ENCODE results near the gene XPC.

The XPC gene

DNA sequence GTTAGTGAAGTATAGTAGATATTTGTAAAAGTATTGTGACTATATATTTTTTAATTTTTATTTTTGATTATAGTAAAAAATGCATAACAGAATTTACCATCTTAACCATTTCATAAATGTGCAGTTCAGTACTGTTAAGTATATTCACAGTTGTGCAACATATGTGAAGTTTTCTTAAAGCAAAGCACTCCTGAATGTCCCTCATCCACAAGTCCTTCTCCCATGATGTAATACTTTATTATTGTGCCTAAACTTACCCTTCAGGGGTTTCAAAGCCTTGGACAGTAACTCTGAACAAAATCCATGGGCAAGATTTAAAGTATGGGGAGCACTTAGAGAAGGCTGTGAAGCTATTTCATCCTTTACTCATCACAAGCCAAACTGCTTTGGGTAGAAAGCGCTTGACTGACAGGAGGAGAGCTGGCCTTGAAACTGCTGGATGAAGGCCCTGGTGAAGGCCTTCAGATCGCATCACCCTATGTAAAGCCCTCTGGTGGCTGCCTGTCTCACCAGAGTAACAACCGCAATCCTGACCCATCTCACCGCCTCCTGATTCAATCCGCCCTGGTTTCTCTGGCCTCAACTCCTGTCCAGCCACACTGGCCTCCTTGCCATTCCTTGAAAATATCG is 28.3 kb upstream of the XPC start:
- no peak for DNase-seq

DNA sequence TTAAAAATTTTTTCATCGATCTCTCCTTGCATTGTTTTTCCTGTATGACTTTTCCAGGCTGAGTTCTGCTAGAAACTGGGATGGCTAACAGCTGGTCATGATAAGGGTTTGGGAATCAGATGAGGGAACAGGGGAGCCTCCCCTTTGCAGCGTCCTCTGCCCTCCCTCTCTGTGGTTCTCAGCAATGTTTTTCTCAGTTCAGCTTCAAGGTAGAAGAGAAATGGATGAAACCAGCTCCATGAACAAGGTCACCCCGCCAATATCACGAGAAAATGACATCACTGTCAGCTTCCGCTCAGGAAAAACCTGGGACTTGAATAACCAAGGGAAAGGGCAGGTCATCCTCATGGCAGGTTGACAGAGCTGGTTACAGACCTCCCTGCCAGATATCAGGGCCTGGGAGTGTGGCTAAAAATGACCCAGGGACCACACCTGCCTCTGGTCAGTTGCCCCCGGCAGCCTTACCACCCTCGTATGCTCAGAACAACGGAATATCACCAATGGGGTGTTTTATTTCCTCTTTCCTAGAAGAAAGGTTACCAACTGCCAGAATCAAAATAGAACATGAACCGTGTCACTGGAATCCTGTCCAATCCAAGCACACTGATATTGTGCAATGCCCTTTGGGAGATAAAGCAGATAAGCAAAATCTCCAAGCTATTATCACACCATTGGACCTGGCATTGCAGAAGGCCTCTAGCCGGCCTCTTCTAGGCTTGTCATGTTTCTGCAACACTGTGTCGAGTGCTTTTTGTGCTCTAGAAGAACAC is 26.3 kb upstream of the XPC start:
- no peak for DNase-seq

DNA sequence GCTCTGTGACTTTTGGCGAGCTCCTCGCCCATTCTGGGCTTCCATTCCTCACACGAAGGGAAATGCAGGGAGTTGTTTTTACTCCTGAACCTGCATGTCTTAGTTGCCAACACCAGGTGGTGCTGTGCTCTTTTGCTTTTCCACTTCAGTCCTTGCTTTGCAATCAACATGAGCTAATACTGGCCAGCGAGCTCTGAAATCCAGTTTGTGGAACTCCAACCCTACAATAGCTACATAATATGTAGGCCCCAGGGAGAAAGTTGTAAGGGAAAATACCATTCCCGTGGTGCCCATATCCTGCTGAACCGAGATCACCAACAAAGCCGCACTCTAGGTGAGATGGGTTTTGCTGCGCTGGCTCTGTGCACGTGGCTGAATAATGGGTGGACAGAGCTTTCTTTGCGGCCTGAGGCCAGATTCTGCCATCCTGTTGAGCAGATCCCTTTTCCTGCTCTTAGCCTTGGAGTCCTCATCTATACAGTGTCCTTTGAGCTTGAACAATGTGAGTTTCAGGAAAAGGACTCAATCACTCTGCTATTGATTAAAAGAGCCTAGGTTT is 25.2 kb upstream of the XPC start:
- peak; percentile 16 for DNase-seq

DNA sequence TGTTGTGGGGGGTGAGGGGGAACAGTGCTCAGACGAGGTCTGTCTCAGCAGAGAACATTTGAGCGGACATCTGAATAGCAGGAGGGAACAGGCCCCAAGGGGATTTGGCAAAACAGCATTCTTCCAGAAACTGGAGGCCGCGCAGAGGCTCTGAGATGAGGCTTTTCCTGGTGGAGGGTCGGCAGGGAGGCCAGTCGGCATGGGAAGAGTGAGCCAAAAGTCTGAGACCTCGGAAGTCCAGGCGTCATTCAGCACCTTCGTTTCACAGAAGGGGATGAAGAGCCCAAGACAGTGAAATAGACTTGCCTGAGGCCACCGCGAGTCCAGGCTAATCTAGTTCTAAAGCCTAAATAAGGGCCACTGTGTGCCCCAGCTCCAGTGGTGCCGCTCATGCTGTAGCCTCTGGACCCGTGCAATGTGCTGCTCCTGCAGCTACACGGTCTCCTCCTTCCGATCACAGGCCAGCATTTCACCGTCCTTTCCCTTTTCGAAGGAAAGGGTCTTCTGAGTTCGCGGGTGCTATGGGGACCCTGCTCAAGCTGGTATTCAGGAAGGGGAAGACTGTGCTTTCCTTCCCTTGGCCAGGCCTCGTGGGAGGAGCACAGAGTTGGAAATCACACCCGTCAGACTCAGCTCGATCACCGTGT is 24.6 kb upstream of the XPC start:
- DNase-seq = no peak

DNA sequence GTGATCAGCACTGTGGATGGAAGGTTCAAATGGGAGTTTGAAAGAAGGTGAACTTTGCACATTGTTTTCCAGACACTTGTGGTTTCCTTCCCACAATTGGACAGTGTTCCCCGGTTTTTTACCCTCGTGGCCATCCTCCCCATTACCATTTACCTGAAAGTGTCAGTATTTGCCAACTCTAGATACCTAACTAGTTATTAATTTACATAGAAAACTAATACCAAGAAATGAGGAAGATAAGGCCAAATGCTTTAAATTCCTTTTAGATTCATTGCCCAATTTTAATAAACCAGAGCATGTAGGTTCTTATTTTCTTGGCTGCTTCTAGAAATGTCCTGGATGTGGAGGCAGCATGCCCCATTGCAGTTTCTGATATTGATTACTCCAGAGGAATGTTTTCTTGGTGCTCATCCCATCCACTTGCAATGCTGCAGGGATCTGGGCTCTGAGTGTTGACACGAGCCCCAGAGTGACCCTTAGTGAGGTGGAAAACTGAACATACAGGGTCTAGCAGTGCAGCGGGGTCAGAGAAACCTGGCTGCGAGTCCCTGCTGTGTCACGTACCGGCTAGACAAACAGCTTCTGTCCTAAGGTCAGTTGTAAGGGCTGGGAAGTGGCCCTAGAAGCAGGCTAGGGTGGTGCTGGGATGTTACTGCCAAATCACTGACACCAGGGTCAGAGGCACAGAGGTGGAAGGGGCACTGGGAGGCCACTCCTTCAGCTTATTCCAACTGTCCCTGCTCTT is 23.7 kb upstream of the XPC start:
- DNase-seq = no peak

DNA sequence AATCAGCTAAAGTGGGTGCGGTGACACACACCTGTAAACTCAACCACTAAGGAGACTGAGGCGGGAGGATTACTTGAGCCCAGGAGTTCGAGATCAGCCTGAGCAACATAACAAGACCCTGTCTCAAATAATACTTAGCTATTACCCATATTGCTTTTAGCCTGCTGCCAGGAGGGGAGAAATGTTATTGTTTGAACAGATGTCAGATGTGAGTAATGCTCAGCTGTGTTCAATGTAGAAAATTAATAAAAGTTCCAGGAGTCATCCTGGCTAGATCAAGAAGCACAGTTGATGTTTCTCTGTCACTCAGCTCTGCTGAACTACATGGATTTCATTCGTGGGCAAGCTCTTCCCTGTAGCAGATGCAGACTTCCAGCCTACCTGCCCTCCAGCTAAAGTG is 22.4 kb upstream of the XPC start:
- DNase-seq = no peak

DNA sequence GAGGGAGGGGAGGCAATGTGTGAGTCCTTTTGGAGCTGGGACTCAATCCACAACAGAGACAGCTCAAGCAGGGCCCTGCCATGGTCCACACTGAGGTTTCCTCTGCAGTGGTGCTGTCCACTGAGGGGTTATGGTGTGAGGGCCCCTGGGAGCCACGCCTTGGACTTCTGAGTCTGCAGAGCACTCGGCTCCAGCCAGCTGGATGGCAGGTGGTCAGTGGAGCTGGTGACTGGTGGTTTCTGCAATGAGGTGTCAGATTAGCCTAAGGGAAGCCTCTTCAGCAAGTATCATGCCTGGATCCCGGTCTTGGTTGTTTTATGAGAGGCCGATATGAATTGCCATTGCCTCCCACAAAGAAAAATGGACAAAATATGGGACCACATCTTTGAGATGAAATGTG is 21.9 kb upstream of the XPC start:
- DNase-seq = no peak

DNA sequence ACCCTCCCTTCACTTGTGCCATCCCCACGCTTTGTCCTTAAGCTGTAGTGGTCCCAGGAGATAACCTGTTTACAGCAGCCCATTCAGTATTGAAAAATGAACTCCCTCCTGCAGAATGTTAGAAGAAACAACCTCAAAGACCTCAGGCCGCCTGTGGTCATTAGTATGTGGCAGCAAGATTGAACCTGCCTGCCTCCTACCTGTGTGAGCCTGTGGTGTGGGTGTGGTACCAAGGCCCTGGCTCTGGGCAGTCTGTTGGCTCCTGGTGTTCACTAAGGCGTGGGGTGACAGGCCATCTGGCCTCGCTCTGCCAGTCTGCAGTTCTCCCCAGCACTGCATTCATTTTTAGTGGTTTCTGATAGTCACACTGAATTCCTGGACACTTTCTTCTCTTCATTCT is 21.2 kb upstream of the XPC start:
- no peak for DNase-seq

DNA sequence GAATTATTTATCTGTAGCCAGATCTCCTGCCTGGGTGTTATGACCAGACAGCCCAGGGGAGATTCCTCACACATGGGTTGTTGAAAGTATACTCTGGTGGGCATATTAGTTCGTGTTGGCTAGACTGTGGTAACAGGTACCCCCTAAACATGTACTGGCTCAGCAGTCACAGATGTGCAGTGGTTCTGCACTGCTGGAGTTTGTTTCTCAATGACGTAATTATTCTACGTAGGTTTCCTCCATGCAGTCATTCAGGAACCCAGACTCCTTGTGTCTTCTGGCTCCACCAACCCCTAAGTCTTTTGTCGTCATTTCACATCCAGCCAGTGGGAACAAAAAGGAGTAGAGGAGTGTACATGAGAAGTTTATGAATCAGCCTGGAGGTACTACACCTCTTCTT is 16.5 kb upstream of the XPC start:
- no peak for DNase-seq

DNA sequence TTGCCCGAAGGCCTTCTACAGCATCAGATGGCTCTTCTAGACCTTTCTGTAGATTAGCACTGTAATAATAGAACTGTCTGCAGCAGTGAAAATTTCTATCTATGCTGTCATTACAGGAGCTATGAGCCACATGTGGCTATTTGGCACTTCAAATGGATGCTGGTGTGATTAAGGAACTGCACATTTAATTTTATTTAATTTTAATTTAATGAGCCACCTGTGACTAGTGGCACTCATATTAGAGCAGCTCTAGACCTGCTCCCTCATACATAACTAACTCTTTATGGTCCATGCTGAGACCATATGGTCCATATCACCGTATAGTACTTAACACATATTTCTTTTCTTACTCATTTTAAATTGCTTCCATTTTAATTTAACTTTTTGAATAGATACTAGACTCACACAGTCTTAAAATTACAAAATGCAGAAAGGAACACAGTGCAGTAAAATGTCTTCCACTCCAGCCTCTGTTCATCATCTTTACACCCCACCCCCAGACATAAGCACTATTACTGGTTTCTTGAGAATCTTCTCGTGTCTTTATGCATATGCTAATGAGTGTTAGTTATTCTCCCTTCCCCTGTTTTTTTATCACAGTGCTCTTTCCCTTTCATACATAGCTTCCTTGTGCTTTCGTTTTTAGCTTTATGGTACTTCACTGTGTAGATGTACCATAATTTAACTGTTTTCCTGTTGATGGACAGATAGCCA is 9.8 kb upstream of the XPC start:
- no peak for DNase-seq

DNA sequence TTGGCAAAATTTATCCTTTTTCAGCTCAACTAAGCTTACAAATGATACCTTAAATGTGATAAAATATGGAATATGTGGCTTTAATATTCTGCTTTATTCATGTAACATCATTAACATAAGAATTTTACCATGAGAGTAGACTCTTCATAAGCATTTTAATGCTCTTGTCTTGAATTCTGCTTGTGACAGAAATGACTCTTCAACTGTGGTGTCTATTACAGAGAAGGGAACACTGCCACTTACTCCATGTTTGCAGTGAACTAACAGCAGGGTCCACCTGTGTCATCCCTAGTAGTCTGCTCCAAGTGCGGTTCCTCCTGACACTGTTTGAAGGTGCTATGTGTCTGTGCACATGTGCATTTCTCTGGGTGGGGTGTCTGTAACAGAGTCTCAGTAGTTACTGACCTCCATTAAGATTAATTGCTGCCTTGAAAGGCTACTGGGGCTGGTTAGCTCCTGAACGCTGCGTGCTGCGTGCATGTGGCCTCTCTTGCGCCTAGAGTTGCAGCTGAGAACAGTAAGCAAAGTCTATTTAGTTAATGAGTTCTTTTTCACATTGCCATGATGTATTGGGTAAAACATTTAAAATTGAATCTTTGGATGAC is 8.6 kb upstream of the XPC start:
- DNase-seq = no peak

DNA sequence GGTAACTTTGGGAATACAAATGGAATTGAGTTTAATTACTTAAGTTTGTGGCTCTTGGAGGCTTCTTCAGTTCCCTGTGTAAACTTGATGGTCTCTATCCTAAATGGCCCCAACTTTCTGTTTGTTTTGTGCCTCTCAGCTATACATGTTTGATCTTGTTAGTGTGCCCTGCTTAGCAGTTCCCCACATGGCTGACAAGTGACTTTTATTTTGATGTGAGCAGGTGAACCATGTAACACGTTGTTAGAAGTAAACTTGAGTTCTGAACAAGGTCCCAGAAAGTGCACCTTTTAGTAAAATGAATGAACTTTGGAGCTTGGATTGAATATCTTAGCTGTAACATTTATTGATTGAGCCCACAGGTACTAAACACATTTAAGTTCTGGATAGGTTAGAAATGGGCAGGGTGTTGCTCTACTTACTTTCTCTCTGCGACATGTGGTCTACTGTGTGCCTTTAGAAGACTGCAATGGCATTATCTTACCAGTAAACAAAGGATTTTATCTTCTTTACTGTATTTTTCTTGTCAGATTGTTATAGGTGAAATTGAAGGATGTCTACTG is 4.7 kb upstream of the XPC start:
- no peak for DNase-seq

DNA sequence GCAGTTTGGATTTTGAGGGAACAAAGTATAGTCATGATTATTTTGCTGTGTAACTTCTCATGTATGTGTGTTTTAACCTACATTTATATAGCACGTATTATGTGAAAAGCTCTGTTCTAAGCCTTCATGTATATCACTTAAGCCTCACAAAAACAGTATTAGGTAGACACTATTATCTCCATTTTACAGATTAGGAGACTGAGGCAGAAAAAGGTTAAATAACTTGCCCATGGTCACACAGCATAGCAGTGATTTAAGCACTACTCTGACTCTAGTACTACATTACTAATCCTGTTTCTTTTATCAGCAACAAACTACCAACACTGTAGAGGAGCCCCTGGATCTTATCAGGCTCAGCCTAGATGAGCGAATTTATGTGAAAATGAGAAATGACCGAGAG is 2.9 kb upstream of the XPC start:
- DNase-seq = no peak

DNA sequence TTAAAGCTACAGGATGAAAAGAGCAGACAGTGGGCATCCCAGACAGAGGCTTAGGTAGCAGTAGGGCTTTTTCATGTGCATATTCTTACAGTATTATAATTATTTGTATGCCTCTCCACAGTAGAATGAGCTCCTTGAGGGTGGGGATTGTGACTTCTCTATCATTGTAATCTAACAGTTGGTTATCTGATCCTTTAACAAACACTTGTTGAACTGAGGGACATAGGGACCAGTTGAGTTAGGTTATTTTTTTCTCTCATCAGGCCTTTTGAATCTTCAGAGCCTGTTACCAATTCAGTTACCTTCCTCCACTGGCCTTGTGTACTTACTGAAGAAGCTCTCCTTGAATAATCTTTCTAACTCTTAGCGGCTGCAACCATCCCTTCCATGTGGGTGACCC is 1.4 kb upstream of the XPC start:
- DNase-seq = no peak

DNA sequence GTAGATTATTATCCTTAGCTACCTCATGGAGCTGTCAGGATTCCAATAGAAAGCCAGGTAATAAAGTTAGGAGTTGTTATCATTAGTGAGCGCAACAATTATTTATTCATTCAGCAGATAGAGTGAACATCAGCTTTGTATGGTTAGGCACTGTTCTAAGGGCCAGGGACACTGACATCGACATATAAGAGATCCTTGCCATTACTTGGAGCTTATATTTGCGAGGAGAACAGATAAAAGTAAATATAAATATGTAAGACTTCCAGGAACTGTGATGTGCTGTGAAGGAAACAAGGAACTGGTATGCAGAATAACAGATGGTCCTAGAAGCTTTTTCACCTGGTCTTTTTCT is 689 bp upstream of the XPC start:
- DNase-seq = no peak

DNA sequence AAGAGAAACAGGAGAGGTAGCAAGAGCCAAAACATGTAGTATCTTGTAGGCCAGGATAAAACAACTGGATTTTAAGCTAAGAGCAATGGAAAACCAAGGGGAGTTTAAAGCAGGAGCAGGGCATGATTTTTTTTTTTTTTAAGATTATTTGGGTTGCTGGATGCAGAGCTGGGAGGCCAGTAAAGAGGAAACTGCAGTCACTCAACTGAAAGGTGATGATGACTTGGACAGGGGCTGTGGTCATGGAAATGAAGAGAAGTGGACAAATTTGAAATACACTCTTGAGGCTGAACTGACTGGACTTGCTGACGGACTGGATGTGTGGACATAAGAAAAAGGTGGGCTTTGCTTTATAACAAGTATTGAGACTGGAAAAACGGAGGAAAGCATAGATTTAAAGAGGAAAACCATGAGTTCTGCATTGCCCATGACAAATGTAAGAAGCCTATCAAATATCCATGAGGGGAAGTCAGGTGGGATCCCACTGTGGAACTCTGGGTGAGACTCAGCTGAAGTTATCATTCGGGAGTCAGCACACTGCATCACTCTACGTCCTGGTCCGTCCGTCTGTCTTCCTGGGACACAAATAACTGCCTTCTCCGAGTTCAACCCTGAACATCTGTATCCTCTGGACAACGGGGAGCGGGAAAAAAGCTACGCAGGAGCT is 688 bp downstream of the XPC start:
- no peak for DNase-seq

DNA sequence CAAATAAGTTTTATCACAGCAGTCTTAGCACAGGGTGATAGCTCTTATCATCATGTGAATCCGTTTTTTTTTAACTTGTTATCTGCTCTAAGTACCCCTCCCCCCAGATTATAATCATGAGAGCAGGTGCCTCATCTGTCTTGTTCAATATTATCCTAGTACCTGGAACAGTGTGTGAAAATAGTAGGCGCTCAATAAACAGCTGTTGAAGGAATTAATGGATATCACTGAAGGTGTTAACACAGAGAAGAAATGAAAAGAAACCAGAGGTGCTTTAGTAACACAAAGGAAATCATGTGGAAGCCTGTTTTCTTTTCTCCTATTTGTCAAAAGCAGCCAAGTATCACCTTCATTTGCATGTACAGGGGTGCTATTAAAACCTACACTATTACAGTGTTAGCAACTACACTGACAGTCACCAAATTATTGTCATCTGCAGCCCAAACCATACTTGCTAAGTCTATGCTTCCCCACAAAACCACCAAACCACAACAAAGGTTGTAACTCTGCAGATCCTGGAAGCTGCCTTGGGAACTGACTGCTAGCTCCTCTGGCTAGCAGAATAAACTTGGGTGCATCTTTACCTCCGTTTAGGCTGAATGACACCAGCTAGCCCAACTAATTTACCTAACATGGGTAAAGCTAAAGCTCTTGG is 2.9 kb downstream of the XPC start:
- peak; percentile 53 for DNase-seq

DNA sequence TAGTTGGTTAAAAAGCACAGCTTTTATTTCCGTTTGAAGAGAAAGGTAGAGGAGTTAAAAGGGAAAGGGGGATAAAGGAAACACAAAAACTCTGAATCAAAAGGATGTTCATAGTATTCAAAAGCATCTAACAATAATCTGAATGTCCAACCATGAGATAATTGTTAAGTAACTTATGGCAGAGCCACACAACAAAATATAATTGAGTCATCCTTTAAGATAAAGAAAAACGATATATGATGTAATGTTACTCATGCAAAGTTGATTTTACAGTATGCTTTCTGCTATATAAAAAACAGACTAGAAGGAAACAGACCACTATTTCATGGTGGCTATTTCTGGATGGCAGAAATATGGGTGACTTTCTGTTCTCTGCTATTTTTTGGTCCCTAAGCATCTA is 3.9 kb downstream of the XPC start:
- no peak for DNase-seq

DNA sequence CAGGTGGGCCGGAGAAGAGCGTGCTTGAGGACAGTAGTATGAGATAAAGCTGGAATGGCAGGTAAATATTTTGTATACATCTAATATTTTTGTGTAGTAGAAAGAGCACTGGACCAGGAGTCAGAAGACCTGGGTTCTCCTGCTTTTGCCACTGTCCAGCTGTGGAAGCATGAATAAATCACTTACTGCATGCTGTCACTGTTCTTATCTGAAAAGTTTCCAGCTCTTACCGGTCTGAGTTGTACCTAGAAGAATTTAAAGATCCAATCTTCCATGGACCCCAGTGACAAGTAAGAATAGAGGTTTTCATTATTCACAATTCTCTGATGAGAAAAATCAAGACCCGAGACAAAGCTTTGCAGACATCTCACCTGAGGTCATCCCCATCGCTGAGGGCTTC is 5.9 kb downstream of the XPC start:
- DNase-seq = no peak

DNA sequence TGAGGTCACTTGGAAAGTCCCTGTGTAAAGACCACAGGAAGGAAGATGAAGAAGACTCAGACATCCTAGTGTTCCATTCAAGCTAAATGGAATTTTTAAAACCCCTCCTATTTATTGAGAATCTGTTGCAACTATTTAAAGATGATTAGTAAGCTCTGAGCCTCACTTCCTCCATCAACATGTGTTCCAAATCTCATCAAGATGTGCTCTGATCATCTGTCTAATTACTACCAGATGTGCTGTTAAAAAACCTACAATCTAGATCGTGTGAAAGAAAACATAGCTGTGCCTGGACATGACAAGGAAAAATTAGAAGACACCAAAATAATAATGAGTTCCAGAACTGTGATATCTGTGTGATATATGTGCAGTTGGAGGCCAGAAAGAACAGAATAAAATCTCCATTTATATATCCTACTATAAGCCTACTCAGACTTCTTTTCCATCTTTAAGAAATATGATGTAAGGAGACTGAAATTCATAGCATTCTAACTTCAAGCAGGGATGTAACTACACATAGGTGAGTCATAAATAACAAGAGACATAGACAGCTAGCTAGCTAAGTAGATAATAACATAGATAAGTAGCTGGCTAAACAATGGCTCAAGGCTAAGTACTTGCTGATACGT is 7.8 kb downstream of the XPC start:
- DNase-seq = no peak

Data from stimulated activated CD4-positive, alpha-beta T cell treated with anti-CD3 and anti-CD28 coated beads, Interleukin-1b, Interleukin-23, amount 100 ng/mL, for 48 hours (primary cell).